ENCODE data around the gene UBE2E2.

UBE2E2 gene

GRCh38 chr3:23399221-23399620 lies 196.1 kb downstream of the UBE2E2 start:
- TF ChIP-seq CTCF (IDR thresholded peaks at IDR 0.05; ENCODE audit: extremely low read depth, missing control alignments) = no peak
- no peak for DNase-seq (ENCODE audit: low spot score)

GRCh38 chr3:23402728-23403492 lies 199.8 kb downstream of the UBE2E2 start:
- DNase-seq (ENCODE audit: low spot score) = no peak
- TF ChIP-seq CTCF (IDR thresholded peaks at IDR 0.05; ENCODE audit: extremely low read depth, missing control alignments) = no peak

- no peak for TF ChIP-seq CTCF (IDR thresholded peaks at IDR 0.05; ENCODE audit: extremely low read depth, missing control alignments)
- DNase-seq (ENCODE audit: low spot score) = no peak
Observed at GRCh38 chr3:23404246-23404645, 201.1 kb downstream of the UBE2E2 start.

GRCh38 chr3:23405081-23405480 lies 202.0 kb downstream of the UBE2E2 start:
- DNase-seq (ENCODE audit: low spot score) = peak; percentile 14
- no peak for TF ChIP-seq CTCF (IDR thresholded peaks at IDR 0.05; ENCODE audit: extremely low read depth, missing control alignments)

GRCh38 chr3:23406601-23407000 lies 203.5 kb downstream of the UBE2E2 start:
- TF ChIP-seq CTCF (IDR thresholded peaks at IDR 0.05; ENCODE audit: extremely low read depth, missing control alignments) = no peak
- DNase-seq (ENCODE audit: low spot score) = no peak

- no peak for DNase-seq (ENCODE audit: low spot score)
- no peak for TF ChIP-seq CTCF (IDR thresholded peaks at IDR 0.05; ENCODE audit: extremely low read depth, missing control alignments)
Observed at GRCh38 chr3:23418026-23418425, 214.9 kb downstream of the UBE2E2 start.

- no peak for DNase-seq (ENCODE audit: low spot score)
- no peak for TF ChIP-seq CTCF (IDR thresholded peaks at IDR 0.05; ENCODE audit: extremely low read depth, missing control alignments)
Observed at GRCh38 chr3:23421811-23422516, 218.8 kb downstream of the UBE2E2 start.
